GM15510 (cell line): ENCODE measurements around the gene TIA1.
A peak's percentile ranks its signal among the peaks of the same experiment; 100 is the strongest.

Experiments
- POLR2A ChIP-seq: IDR thresholded peaks from 3 replicates; pipeline ENCODE4 v1.6.1; 2011; ENCODE audit warnings: borderline replicate concordance; ENCODE audit not compliant: insufficient read length; ENCODE audit errors: extremely low read depth

The TIA1 gene

DNA sequence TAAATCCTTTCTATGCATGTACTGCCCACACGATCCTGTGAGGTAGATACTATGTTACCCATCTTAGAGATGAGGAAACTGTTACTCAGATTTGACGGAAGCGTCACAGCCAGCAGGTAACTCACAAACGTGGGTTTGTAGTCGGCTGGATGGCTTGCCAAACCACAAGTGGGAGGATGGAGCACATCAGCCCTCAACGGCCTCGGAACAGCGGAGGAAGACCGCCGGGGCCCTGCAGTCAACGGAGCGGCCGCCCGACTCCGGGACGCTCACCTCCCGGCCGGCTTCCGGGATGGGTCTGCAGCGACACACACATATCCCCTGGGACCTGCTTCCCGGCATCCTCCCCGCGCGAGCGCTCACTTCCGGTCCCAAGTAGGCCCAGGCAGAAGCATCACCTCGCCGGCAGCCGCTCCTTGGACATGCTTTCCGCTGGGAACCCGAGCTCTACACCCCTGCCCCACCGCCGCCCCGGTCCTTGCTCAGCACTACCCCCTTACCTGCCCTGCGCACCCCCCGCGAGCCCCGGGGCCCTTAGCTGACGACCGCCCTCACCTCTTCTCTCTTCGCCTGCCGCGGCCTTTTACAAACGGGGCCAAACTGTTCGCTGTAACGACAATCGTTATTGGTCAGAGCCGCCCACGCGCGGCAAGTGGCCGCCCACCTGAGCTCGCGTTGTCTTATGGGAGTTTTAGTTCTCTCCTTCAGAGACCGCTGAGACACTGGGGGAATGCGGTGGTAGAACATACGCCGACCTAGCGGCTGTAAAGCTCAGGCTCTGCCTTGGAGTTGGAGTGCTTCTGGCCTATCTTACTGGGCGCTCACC is 57.8 kb downstream of the TIA1 start, which contains the start of gene C2orf42:
Gene C2orf42, minus strand, starts transcription at position 602 of the 826 bp plus-strand sequence. CDS start 9,034 bp downstream, outside the sequence.
- TF ChIP-seq POLR2A: peak; percentile 99

DNA sequence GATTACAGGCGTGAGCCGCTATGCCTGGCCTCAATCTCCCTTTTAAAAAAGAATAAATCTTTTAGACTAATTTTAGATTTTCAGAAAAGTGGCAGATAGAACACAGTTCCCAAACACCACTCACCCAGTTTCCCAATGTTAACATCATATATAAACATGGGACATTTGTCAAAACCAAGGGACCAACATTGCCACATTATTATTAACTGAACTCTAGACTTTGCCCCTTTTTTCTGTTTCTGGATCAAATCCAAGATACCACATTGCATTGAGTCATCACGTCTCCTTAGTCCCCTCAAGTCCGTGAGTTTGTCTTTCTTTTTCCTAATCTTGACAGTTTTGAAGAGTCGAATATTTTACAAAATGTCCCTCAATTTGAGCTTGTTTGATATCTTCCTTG is 60.0 kb downstream of the TIA1 start:
- TF ChIP-seq POLR2A: no peak

DNA sequence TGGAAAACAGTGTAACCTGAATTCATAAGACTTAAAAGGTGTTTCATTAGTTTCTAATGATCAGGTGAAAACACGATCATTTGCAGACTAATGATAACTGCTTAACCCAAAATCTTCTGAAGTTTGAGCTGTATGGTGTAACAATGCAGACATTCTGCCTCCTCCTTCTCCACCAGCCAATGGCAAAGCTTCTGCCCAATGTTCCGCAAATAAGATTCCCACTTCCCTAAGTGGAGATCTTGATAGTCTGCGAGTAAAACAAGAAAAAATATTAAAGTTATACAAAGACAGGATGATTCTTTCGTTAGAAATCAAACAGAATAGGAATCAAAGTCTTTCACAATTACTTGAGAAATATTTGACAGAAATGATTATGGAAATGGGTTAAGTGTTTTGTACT is 65.7 kb downstream of the TIA1 start:
- TF ChIP-seq POLR2A: no peak

DNA sequence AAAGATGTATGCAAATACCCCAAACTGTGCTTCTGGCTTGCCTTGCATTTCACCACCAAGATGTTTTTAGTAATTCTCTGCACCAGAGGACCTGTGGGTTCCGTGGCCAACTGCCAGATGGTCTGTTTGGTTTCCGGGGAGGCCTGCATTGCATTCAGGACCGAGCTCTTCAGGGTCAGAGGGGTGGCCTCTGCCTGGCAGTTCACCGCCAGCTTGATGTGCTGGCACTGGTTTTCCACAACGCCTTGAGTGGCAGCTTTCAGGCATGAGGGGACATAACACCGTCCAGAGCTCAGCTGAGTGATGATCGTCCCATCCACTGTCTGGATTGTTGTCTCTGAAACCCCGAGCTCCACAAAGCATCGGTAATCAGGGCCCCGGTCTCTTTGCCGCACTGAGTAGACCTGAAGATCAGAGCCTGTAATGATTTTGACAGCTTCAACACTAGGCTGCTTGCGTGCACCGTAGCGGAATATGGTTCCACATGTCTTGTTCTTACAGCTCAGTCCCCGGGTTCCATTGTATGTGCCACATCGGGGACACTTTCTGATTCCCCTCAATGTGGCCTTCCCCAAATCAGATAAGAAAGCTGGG is 67.0 kb downstream of the TIA1 start:
- TF ChIP-seq POLR2A: peak; percentile 39

DNA sequence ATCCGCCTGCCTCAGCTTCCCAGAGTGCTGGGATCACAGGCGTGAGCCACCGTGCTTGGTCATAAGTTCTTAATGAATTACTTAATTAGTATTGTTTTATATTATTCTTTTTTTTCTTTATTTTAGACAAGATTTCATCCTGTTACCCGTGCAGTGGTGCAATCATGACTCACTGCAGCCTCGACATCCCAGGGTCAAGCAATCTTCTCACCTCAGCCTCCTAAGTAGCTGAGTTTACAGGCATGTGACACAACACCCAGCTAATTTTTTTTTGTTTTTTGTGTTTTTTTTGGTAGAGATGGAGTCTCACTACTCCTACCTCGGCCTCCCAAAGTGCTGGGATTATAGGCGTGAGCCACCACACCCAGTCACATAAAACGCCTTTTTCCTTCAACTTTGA is 74.9 kb downstream of the TIA1 start:
- no peak for TF ChIP-seq POLR2A

DNA sequence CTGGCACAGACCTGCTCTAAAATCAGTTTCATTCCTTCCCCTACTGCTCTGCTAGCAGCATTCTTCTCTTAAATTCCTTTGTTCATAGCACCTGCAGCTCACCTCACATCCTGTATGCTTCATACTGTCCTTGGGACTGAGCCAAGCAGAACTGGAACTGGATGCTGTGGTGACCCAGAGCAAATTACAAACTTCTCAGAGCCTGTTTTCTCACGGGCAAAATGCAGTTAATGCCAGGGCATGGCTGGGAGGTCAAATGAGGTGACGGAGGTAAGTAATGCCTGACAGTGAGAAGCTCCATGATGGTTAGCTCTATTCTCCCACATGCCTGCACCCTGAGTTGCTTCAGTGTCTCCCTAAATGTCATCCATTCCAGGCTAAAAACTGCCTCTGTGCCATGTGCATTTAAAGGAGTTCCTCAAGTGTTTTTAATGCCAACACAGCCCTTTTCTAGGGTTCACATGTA is 87.3 kb downstream of the TIA1 start:
- TF ChIP-seq POLR2A: no peak

DNA sequence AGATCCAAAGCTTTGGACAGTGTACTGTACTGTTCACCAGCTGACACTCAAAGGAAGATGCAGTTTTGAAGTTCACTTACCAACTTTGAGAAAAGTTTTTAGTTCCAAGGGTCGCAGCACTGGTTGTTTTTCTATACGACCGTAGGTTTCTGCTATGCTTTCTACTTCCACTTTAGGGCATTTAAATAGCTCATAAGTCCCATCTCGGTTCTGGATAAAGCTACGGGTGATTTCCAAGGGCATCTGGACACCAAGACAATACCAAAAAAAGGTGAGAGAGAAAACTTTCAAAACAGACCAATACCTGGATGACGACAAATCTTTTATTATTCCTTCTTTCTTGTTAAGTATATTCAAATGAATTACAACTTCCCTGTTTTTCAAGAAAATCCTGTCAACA is 87.9 kb downstream of the TIA1 start:
- TF ChIP-seq POLR2A: no peak
